ENCODE measurements around the gene CDKN2B-AS1.

GRCh38 chr9:21965401-21965951 is 29.1 kb upstream of the CDKN2B-AS1 start:
- TF ChIP-seq CTCF (IDR thresholded peaks at IDR 0.05; ENCODE audit: insufficient read depth, low read length, poor library complexity, severe bottlenecking) = no peak
- no peak for TF ChIP-seq EZH2phosphoT487 (conservative IDR thresholded peaks at IDR 0.05; ENCODE audit: low read length)

Measured in SU-DHL-6 (cell line).